ENCODE results near the gene PAFAH2. TPM values are rescaled to one million over a fixed set of nuclear protein-coding genes. Genes with fewer than 3 reads are reported as not detected.

PAFAH2 gene
- total RNA-seq, 1 donor from 2014 or later: 22.6 TPM

DNA sequence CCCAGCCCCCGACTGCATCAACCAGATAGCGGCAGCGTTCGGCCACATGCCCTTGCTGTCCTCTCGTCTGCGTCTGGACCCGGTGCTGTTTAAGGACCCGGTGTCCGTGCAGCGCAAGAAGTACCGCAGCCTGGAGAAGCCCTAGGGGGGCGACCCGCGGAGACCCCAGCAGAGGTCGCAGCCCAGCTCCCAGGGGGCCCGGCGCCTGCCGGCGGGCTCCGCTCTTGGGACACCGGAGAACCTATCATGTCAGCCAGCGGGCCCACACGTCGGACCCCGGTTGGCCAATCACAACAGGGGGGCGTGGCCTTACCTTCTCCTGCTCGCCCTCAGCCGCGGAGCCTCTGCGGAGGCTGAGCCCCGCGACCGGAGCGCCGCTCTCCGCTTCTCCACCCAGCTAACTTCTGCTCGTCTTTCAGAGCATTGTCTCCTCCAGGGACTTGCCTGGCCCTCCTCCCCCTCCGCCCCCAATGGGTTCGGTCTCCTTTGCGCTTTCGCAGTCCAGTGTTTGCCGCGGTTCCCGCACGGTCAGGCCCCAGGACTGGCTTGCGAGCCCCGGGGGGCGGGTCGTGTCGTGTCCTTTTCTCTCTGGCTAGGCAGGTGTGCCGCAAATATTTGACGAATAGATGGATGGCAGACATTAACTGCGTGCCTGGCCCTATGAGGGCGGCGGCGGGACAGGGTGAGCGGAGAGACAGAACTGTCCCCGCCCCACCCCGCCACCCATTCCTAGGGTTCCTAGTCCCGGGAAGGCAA is 37.5 kb upstream of the PAFAH2 start:
- DNase-seq (peak; percentile 97), ATAC-seq (peak; percentile 93)
- TF ChIP-seq CTCF (IDR thresholded peaks at IDR 0.05): no peak
- H3K27me3 ChIP-seq: no peaks in the 10 kb centered on the region
- H3K36me3 ChIP-seq: no peaks in the 10 kb centered on the region
- H3K9me3 ChIP-seq: no peaks in the 10 kb centered on the region
- H3K4me1 ChIP-seq: peaks cover 8% of the 10 kb centered on the region
- H3K4me3 ChIP-seq: peak overlapping the region; percentile 79
- peak overlapping the region; percentile 27 for H3K27ac ChIP-seq
- intact Hi-C loops (cut with DNase I): no loop called here

DNA sequence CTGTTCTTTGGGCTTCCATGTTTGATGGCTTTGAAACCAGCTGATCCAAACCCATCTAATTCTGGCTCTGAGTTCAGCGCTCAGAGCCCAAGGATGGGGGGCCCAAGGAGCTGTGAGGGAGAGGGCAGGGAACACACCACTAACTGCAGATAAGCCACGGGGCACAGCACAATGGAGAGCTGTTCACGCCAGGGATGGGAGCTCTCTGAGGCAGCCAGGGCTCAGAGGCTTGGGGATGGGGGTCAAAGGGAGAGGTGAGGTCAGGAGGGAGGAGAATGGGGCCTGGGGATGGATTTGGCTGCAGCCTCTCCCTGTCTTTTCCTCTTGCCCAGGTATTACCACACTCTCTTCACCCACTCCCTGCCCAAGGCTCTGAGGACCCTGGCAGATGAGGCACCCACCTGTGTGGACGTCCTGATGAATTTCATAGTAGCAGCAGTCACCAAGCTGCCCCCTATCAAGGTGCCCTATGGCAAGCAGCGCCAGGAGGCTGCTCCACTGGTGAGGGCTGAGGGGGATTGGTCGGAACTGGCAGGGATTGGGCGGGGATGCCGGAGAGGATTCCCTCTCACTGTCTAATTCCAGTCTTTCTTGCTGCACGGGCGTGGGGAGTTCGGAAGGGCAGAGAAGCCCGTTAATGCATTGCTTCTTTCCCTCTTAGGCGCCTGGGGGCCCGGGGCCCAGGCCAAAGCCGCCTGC is 36.8 kb upstream of the PAFAH2 start:
- Histone ChIP-seq H3K9me3 (no peaks in the 10 kb centered on the region), H3K27me3 (no peaks in the 10 kb centered on the region), H3K4me1 (peaks cover 8% of the 10 kb centered on the region), H3K27ac (no peak overlapping the region), H3K36me3 (no peaks in the 10 kb centered on the region), H3K4me3 (peak overlapping the region; percentile 79)
- no peak for ATAC-seq
- no peak for DNase-seq
- intact Hi-C loops (cut with DNase I): no loop called here
- no peak for TF ChIP-seq CTCF (IDR thresholded peaks at IDR 0.05)

- DNase-seq: no peak
- Histone ChIP-seq H3K27me3 (no peaks in the 10 kb centered on the region), H3K4me1 (peaks cover 8% of the 10 kb centered on the region), H3K4me3 (no peak overlapping the region), H3K27ac (no peak overlapping the region), H3K9me3 (no peaks in the 10 kb centered on the region), H3K36me3 (no peaks in the 10 kb centered on the region)
- intact Hi-C loops (cut with DNase I): no loop called here
- no peak for ATAC-seq
- no peak for TF ChIP-seq CTCF (IDR thresholded peaks at IDR 0.05)
Observed at GRCh38 chr1:26032656-26033357, 34.9 kb upstream of the PAFAH2 start.

DNA sequence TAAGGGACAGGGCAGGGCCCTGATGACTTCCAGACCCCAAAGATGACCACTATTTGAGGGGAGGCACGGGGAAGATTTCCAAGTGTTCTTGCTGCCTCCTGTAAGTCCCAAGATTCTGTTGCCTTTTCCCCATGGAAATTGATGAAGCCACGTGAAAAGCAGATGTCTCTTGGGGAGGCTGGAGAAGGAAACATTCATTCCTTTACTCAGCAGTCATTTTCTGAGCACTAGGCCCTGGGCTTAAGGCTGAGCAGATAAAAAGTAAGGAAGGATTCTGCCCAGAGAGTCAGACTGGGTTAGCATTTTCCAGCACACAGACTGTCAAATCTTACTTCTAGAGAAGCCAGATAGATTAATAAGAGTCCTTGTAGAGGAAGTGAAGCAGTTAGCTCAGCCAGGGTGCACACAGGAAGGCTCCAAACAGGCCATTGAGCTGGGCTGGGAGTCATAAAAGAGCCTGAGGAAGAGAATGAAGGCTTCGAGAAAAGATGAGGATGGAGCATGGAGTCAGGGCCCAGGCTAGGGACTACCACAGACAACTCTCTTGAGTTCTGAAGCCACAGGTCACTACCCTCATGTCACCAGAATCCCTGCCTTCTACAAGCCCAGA is 33.9 kb upstream of the PAFAH2 start:
- no peak for TF ChIP-seq CTCF (IDR thresholded peaks at IDR 0.05)
- no peaks in the 10 kb centered on the region for H3K9me3 ChIP-seq
- no peaks in the 10 kb centered on the region for H3K27me3 ChIP-seq
- no peaks in the 10 kb centered on the region for H3K36me3 ChIP-seq
- intact Hi-C loops (cut with DNase I): no loop called here
- H3K4me3 ChIP-seq: no peak overlapping the region
- H3K4me1 ChIP-seq: peaks cover 8% of the 10 kb centered on the region
- ATAC-seq (no peak), DNase-seq (no peak)
- no peak overlapping the region for H3K27ac ChIP-seq

- Histone ChIP-seq H3K36me3 (no peaks in the 10 kb centered on the region), H3K9me3 (no peaks in the 10 kb centered on the region), H3K27me3 (no peaks in the 10 kb centered on the region), H3K4me3 (no peak overlapping the region), H3K27ac (no peak overlapping the region), H3K4me1 (peaks cover 6% of the 10 kb centered on the region)
- intact Hi-C loops (cut with DNase I): no loop called here
- TF ChIP-seq CTCF (IDR thresholded peaks at IDR 0.05): no peak
- ATAC-seq (no peak), DNase-seq (no peak)
Observed at GRCh38 chr1:26031196-26031595, 33.3 kb upstream of the PAFAH2 start.

All from upper lobe of right lung (tissue), 1 donor.